ENCODE data around the gene TNXB. TPM values are rescaled to one million over a fixed set of nuclear protein-coding genes. Genes with fewer than 3 reads are reported as not detected.
"Not testable (repeated sequence)": the region's sequence is repeated elsewhere in the genome, so short reads cannot be mapped to it uniquely, and the experiment has no call there.

The TNXB gene
- total and polyA plus RNA-seq, 4 donors: 21.3 to 117 (median 78.3) TPM

DNA sequence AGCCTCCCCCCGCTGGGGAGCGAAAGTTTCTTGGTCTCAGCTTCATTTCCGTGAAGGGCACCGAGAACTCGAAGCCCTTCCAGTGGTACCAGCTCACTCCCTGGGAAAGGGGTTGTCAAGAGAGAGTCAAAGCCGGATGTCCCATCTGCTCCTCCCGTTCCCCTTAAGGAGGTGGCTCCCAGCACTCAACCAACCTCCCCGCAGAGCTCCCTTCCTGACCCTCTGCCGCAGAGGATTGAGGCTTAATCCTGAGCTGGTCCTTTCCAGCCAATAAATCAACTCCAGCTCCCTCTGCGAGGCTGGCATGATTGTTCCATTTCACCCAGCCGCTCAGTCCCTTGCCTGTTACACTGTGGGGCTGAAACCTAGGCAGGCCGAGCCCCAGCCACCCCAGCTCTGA, 100.5 kb downstream of the TNXB start:
- peak in 1 of 3 donors; percentile 16 for DNase-seq
- not testable (repeated sequence) for H3K36me3 ChIP-seq (ENCODE audit: control insufficient read depth in 4 of 4, insufficient read depth in 4 of 4, low read length in 4 of 4); H3K27ac ChIP-seq (ENCODE audit: low read depth in 1 of 2, low read length in 1 of 2); H3K27me3 ChIP-seq (ENCODE audit: control insufficient read depth in 3 of 3, insufficient read depth in 3 of 3, low read length in 2 of 3); H3K4me3 ChIP-seq; H3K9me3 ChIP-seq (ENCODE audit: control insufficient read depth in 4 of 4, insufficient read depth in 3 of 4, low read length in 3 of 4); ATAC-seq (ENCODE audit: insufficient read depth, low FRiP score); H3K9ac ChIP-seq (ENCODE audit: insufficient read depth in 1 of 2, low read length in 2 of 2); H3K4me1 ChIP-seq (ENCODE audit: control insufficient read depth in 5 of 5, insufficient read depth in 5 of 5, low read length in 5 of 5)
- WGBS, 2 donors: 30 to 37% methylated on average over 6 of the region's 12 CpGs

DNA sequence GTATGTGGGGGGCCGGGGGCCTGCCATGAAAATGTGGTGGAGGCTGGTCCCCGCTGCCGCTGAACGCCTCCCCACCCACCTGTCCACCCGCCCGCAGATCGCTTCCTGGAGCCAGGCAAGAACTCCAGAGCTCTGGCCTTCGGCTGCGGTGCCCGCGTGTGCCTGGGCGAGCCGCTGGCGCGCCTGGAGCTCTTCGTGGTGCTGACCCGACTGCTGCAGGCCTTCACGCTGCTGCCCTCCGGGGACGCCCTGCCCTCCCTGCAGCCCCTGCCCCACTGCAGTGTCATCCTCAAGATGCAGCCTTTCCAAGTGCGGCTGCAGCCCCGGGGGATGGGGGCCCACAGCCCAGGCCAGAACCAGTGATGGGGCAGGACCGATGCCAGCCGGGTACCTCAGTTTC, 101.1 kb downstream of the TNXB start:
- H3K4me1 ChIP-seq (ENCODE audit: control insufficient read depth in 5 of 5, insufficient read depth in 5 of 5, low read length in 5 of 5); H3K27me3 ChIP-seq (ENCODE audit: control insufficient read depth in 3 of 3, insufficient read depth in 3 of 3, low read length in 2 of 3); H3K9ac ChIP-seq (ENCODE audit: insufficient read depth in 1 of 2, low read length in 2 of 2); ATAC-seq (ENCODE audit: insufficient read depth, low FRiP score); H3K36me3 ChIP-seq (ENCODE audit: control insufficient read depth in 4 of 4, insufficient read depth in 4 of 4, low read length in 4 of 4); DNase-seq; H3K27ac ChIP-seq (ENCODE audit: low read depth in 1 of 2, low read length in 1 of 2); H3K9me3 ChIP-seq (ENCODE audit: control insufficient read depth in 4 of 4, insufficient read depth in 3 of 4, low read length in 3 of 4); H3K4me3 ChIP-seq: not testable (repeated sequence)
- WGBS, 2 donors: no CpG with 5 or more reads among the region's 24 CpGs

DNA sequence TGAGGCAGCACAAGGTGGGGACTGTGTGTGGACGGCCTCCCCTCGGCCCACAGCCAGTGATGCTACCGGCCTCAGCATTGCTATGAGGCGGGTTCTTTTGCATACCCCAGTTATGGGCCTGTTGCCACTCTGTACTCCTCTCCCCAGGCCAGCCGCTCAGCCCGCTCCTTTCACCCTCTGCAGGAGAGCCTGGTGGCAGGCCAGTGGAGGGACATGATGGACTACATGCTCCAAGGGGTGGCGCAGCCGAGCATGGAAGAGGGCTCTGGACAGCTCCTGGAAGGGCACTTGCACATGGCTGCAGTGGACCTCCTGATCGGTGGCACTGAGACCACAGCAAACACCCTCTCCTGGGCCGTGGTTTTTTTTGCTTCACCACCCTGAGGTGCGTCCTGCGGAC, 102.1 kb downstream of the TNXB start:
- DNase-seq; ATAC-seq (ENCODE audit: insufficient read depth, low FRiP score); H3K4me1 ChIP-seq (ENCODE audit: control insufficient read depth in 5 of 5, insufficient read depth in 5 of 5, low read length in 5 of 5); H3K36me3 ChIP-seq (ENCODE audit: control insufficient read depth in 4 of 4, insufficient read depth in 4 of 4, low read length in 4 of 4); H3K27ac ChIP-seq (ENCODE audit: low read depth in 1 of 2, low read length in 1 of 2); H3K27me3 ChIP-seq (ENCODE audit: control insufficient read depth in 3 of 3, insufficient read depth in 3 of 3, low read length in 2 of 3); H3K9ac ChIP-seq (ENCODE audit: insufficient read depth in 1 of 2, low read length in 2 of 2); H3K4me3 ChIP-seq; H3K9me3 ChIP-seq (ENCODE audit: control insufficient read depth in 4 of 4, insufficient read depth in 3 of 4, low read length in 3 of 4): not testable (repeated sequence)
- WGBS, 2 donors: 85 to 88% methylated on average over 10 to 12 of the region's 12 CpGs

DNA sequence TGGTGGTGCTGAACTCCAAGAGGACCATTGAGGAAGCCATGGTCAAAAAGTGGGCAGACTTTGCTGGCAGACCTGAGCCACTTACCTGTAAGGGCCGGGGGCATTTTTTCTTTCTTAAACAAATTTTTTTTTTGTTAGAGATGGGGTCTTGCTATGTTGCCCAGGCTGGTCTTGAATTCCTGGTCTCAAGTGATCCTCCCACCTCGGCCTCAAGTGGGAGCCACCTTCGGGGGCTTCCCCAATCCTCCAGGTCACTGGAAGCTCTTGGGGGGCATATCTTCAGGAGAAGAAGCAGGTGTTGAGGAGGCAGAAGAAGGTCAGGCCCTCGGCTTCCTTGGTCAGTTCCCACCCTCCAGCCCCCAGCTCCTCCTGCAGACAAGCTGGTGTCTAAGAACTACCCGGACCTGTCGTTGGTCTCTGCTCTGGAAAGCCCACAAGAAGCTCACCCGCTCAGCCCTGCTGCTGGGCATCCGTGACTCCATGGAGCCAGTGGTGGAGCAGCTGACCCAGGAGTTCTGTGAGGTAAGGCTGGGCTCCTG, 103.1 kb downstream of the TNXB start:
- H3K27ac ChIP-seq (ENCODE audit: low read depth in 1 of 2, low read length in 1 of 2); H3K9me3 ChIP-seq (ENCODE audit: control insufficient read depth in 4 of 4, insufficient read depth in 3 of 4, low read length in 3 of 4); H3K27me3 ChIP-seq (ENCODE audit: control insufficient read depth in 3 of 3, insufficient read depth in 3 of 3, low read length in 2 of 3); ATAC-seq (ENCODE audit: insufficient read depth, low FRiP score); DNase-seq; H3K4me3 ChIP-seq; H3K4me1 ChIP-seq (ENCODE audit: control insufficient read depth in 5 of 5, insufficient read depth in 5 of 5, low read length in 5 of 5); H3K9ac ChIP-seq (ENCODE audit: insufficient read depth in 1 of 2, low read length in 2 of 2); H3K36me3 ChIP-seq (ENCODE audit: control insufficient read depth in 4 of 4, insufficient read depth in 4 of 4, low read length in 4 of 4): not testable (repeated sequence)
- whole genome bisulfite sequencing, 2 donors: 77 to 78% methylated on average over 8 of the region's 8 CpGs

DNA sequence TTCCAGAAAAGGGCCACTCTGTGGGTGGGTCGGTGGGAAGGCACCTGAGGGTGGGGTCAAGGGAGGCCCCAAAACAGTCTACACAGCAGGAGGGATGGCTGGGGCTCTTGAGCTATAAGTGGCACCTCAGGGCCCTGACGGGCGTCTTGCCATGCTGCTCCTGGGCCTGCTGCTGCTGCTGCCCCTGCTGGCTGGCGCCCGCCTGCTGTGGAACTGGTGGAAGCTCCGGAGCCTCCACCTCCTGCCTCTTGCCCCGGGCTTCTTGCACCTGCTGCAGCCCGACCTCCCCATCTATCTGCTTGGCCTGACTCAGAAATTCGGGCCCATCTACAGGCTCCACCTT, 103.6 kb downstream of the TNXB start:
- not testable (repeated sequence) for H3K9me3 ChIP-seq (ENCODE audit: control insufficient read depth in 4 of 4, insufficient read depth in 3 of 4, low read length in 3 of 4); H3K9ac ChIP-seq (ENCODE audit: insufficient read depth in 1 of 2, low read length in 2 of 2); H3K27ac ChIP-seq (ENCODE audit: low read depth in 1 of 2, low read length in 1 of 2); H3K36me3 ChIP-seq (ENCODE audit: control insufficient read depth in 4 of 4, insufficient read depth in 4 of 4, low read length in 4 of 4); DNase-seq; H3K27me3 ChIP-seq (ENCODE audit: control insufficient read depth in 3 of 3, insufficient read depth in 3 of 3, low read length in 2 of 3); H3K4me3 ChIP-seq; ATAC-seq (ENCODE audit: insufficient read depth, low FRiP score); H3K4me1 ChIP-seq (ENCODE audit: control insufficient read depth in 5 of 5, insufficient read depth in 5 of 5, low read length in 5 of 5)
- 74 to 87% methylated on average over 1 to 9 of the region's 9 CpGs for WGBS, 2 donors

DNA sequence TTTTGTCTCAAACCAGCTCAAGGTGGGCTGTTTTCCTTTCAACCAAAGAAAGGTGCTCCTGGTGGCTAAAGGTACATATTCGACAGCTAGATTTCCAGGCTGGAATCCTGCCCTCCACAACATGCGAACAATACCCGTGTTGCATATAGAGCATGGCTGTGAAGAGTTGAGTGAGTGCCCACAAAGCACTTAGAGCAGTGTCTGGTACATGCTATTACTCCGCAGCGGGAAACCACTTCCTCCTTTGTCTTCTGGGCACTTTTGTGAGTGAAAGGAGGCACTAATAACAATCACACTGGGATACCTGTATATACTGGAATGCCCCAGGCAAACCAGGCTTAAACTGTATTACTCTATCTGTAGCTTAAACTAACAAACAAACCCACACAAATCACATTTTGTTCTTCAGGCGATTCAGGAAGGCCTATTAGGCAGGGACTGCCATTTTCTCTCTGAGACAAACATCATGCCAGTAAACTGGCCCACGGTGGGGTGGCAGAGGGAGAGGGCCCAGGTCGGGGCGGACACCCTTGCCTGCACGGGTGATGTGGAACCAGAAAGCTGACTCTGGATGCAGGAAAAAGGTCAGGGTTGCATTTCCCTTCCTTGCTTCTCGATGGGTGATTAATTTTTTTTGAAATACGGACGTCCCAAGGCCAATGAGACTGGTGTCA, 104.1 kb downstream of the TNXB start:
- H3K27ac ChIP-seq (ENCODE audit: low read depth in 1 of 2, low read length in 1 of 2); ATAC-seq (ENCODE audit: insufficient read depth, low FRiP score); H3K4me1 ChIP-seq (ENCODE audit: control insufficient read depth in 5 of 5, insufficient read depth in 5 of 5, low read length in 5 of 5); H3K9me3 ChIP-seq (ENCODE audit: control insufficient read depth in 4 of 4, insufficient read depth in 3 of 4, low read length in 3 of 4); H3K36me3 ChIP-seq (ENCODE audit: control insufficient read depth in 4 of 4, insufficient read depth in 4 of 4, low read length in 4 of 4); DNase-seq; H3K4me3 ChIP-seq; H3K9ac ChIP-seq (ENCODE audit: insufficient read depth in 1 of 2, low read length in 2 of 2); H3K27me3 ChIP-seq (ENCODE audit: control insufficient read depth in 3 of 3, insufficient read depth in 3 of 3, low read length in 2 of 3): not testable (repeated sequence)
- WGBS, 2 donors: 66 to 69% methylated on average over 8 to 9 of the region's 13 CpGs

DNA sequence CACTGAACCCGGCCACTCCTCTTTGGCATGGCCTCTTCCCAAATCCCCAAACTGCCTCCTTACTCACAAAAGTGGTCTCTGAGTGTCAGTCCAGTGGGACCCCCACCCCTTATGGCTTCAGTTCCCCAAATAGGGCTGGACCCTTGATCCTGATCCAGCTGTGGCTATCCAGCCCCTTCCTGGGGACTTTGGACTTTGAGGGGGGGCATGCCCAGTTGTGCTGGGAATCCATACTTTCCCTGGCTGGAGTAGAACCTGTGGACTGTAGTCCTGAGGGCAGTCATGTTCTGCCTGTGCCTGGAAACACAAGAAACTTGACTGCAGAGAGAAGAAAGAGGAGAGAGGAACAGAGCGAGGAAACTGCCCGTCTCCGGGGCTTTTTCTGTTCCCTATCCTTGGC, 104.7 kb downstream of the TNXB start:
- DNase-seq: not testable (repeated sequence)
- WGBS, 2 donors: 32 to 79% methylated on average over 2 to 4 of the region's 4 CpGs

DNA sequence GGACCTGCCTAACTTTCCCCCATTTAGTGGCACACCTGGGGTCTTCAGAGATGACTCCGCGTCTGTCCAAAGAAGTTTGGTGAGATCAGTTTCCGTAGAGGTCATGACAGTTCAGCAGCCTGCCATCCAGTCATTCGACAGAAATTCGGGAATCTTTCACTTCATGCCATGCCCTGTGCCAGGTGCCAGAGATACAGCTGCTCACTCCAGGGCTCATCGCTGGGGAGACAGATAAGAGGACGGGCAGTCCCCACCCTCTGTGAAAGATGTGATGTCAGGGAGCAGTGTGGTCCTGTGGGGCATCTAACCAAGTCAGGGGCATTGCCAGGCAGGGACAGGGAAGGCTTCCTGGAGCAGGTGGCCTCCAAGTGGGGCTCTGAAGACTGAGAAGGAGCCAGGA, 105.8 kb downstream of the TNXB start:
- H3K9ac ChIP-seq (ENCODE audit: insufficient read depth in 1 of 2, low read length in 2 of 2); H3K4me1 ChIP-seq (ENCODE audit: control insufficient read depth in 5 of 5, insufficient read depth in 5 of 5, low read length in 5 of 5); H3K4me3 ChIP-seq; H3K27me3 ChIP-seq (ENCODE audit: control insufficient read depth in 3 of 3, insufficient read depth in 3 of 3, low read length in 2 of 3); DNase-seq; H3K9me3 ChIP-seq (ENCODE audit: control insufficient read depth in 4 of 4, insufficient read depth in 3 of 4, low read length in 3 of 4); H3K36me3 ChIP-seq (ENCODE audit: control insufficient read depth in 4 of 4, insufficient read depth in 4 of 4, low read length in 4 of 4); ATAC-seq (ENCODE audit: insufficient read depth, low FRiP score); H3K27ac ChIP-seq (ENCODE audit: low read depth in 1 of 2, low read length in 1 of 2): not testable (repeated sequence)
- no CpG with 5 or more reads among the region's 7 CpGs for WGBS, 2 donors

More for the DNA sequence above, 104.7 kb downstream of the TNXB start:
- H3K9ac ChIP-seq (ENCODE audit: insufficient read depth in 1 of 2, low read length in 2 of 2); H3K9me3 ChIP-seq (ENCODE audit: control insufficient read depth in 4 of 4, insufficient read depth in 3 of 4, low read length in 3 of 4); H3K4me1 ChIP-seq (ENCODE audit: control insufficient read depth in 5 of 5, insufficient read depth in 5 of 5, low read length in 5 of 5); ATAC-seq (ENCODE audit: insufficient read depth, low FRiP score); H3K27me3 ChIP-seq (ENCODE audit: control insufficient read depth in 3 of 3, insufficient read depth in 3 of 3, low read length in 2 of 3); H3K36me3 ChIP-seq (ENCODE audit: control insufficient read depth in 4 of 4, insufficient read depth in 4 of 4, low read length in 4 of 4); H3K27ac ChIP-seq (ENCODE audit: low read depth in 1 of 2, low read length in 1 of 2); H3K4me3 ChIP-seq: not testable (repeated sequence)

All from lung (tissue), 10 donors.